ENCODE measurements around the gene BCAS1.

BCAS1 gene

GRCh38 chr20:53929974-53930650, 140.3 kb downstream of the BCAS1 start:
- no peak for DNase-seq (ENCODE audit: low read depth)
- TF ChIP-seq CTCF (IDR thresholded peaks at IDR 0.05; ENCODE audit: insufficient read depth, low read depth, low read length, missing control alignments): no peak
- H3K4me3 ChIP-seq (ENCODE audit: low read length): no peak overlapping the region

GRCh38 chr20:53929399-53929798, 141.0 kb downstream of the BCAS1 start:
- no peak overlapping the region for H3K4me3 ChIP-seq (ENCODE audit: low read length)
- TF ChIP-seq CTCF (IDR thresholded peaks at IDR 0.05; ENCODE audit: insufficient read depth, low read depth, low read length, missing control alignments): no peak
- DNase-seq (ENCODE audit: low read depth): no peak

- no peak for DNase-seq (ENCODE audit: low read depth)
- no peak overlapping the region for H3K4me3 ChIP-seq (ENCODE audit: low read length)
- TF ChIP-seq CTCF (IDR thresholded peaks at IDR 0.05; ENCODE audit: insufficient read depth, low read depth, low read length, missing control alignments): no peak
Measured at GRCh38 chr20:53927990-53928389, 142.4 kb downstream of the BCAS1 start.

- no peak for TF ChIP-seq CTCF (IDR thresholded peaks at IDR 0.05; ENCODE audit: insufficient read depth, low read depth, low read length, missing control alignments)
- peak; percentile 100 for DNase-seq (ENCODE audit: low read depth)
- H3K4me3 ChIP-seq (ENCODE audit: low read length): no peak overlapping the region
Measured at GRCh38 chr20:53926428-53927028, 143.9 kb downstream of the BCAS1 start.

- H3K4me3 ChIP-seq (ENCODE audit: low read length): no peak overlapping the region
- no peak for DNase-seq (ENCODE audit: low read depth)
- no peak for TF ChIP-seq CTCF (IDR thresholded peaks at IDR 0.05; ENCODE audit: insufficient read depth, low read depth, low read length, missing control alignments)
Measured at GRCh38 chr20:53925651-53926401, 144.6 kb downstream of the BCAS1 start.

GRCh38 chr20:53923566-53924369, 146.6 kb downstream of the BCAS1 start:
- no peak for DNase-seq (ENCODE audit: low read depth)
- no peak overlapping the region for H3K4me3 ChIP-seq (ENCODE audit: low read length)
- no peak for TF ChIP-seq CTCF (IDR thresholded peaks at IDR 0.05; ENCODE audit: insufficient read depth, low read depth, low read length, missing control alignments)
